Measurements from ENCODE around the gene ODAD4. TPM values are rescaled to one million over a fixed set of nuclear protein-coding genes. Genes with fewer than 3 reads are reported as not detected.
A peak's percentile ranks its signal among the peaks of the same experiment; 100 is the strongest.

ODAD4 gene
- total and polyA plus RNA-seq, 5 donors = 0.71 to 2.0 (median 0.75) TPM

DNA sequence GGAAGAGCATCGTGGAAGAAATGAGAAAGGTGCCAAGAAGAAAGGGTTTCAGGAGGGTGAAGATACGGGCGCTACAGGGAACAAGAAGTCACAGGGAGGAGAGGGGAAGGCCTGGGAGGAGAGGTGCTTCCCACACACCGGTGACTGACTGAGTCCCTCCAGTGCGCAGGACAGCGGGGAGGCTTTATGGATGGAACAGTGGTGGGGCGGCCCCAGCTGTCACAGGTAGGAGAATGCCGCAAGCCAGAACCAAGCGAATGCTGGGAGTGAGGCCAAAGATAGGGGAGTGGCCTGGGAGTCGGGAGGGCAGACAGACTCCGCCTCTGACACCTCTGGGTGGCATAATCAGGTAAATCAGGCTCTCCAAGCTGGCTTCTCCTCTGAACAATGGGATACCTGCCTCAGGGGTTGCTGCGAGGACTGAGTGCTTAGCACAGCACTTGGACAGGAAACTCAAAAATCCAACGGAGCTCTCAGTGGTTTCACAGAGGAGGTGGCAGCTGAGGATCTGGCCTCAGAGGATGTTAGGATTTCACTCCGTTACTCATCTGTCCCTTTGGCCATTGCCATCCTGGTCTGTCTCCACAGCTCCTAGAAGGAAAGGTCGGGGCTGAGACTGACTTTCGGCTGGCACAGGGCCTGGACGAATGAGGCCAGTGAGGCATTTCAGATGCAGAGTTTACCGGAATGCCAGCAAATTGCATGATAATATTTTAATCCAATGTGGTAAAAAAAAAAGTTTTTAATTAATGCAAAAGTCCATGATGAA is 35.5 kb downstream of the ODAD4 start:
- WGBS = 9% methylated on average over 18 of the region's 18 CpGs
- H3K4me3 ChIP-seq (ENCODE audit: low read length) = peak overlapping the region; percentile 90
- no peaks in the 10 kb centered on the region for H3K27me3 ChIP-seq (ENCODE audit: control insufficient read depth, insufficient read depth)
- peak; percentile 51 to 80 (median 76) for DNase-seq
- H3K4me1 ChIP-seq (ENCODE audit: control insufficient read depth, insufficient read depth, low read length) = peaks cover 9% of the 10 kb centered on the region
- ATAC-seq = peak; percentile 43 to 44
- peak overlapping the region; percentile 85 for H3K27ac ChIP-seq (ENCODE audit: low read length)
- no peaks in the 10 kb centered on the region for H3K9me3 ChIP-seq (ENCODE audit: control insufficient read depth, low read length)
- intact Hi-C loops (cut with DNase I) = loop anchor here in 3 of 4 donors (5.0 to 10.0 kb wide), 3 partner anchors 46 to 59 kb away; partner anchors contain the start of genes DNAJC7 (in 1 of the 3) and NKIRAS2 (in 1 of the 3)

DNA sequence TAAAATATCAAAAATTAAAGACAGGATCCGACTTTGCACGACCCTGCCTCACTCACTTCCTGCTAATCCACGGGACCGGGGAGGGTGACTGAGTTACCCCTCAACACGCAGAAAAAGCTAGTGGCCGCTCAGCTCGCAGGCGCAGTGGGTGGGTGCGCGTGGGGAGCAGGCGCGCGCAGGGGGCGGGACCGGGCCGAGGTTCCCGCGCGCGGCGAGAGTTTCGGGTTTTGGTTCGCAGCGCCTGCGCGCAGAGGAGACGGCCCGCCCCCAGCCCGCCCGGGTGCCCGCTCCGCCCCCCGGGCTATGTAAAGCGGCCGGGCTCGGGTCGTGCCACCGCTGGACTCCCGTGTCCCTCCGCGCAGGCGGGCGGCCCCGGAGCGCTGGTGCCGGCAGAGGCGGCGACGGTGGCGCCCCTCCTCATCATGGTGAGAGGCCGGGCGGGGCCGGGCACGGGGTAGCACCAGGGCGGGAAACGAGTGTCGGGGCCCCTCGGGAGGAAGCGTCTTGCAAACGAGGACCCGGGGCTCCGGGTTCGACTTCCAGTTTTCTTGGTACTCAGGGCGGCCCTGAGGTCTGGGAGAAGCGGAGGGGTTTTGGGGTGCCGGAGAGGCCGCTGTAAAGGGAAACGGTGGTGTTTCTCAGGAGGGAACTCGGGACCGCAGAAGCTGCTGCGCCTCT is 36.2 kb downstream of the ODAD4 start, which contains the start of gene CNP:
CNP (plus strand) TSS at position 333 of the 678 bp plus-strand sequence; CDS start at position 423, 90 bp downstream.
- no peaks in the 10 kb centered on the region for H3K27me3 ChIP-seq (ENCODE audit: control insufficient read depth, insufficient read depth)
- H3K4me3 ChIP-seq (ENCODE audit: low read length) = peak within 1 kb of the TSS; percentile 90
- no peaks in the 10 kb centered on the region for H3K9me3 ChIP-seq (ENCODE audit: control insufficient read depth, low read length)
- peak within 1 kb of the TSS; percentile 85 for H3K27ac ChIP-seq (ENCODE audit: low read length)
- intact Hi-C loops (cut with DNase I) = loop anchor here in 3 of 4 donors (5.0 to 10.0 kb wide), 3 partner anchors 46 to 58 kb away; partner anchors contain the start of genes DNAJC7 (in 1 of the 3) and NKIRAS2 (in 1 of the 3)
- DNase-seq (peak; percentile 93 to 98 (median 97)), ATAC-seq (peak; percentile 95 to 96)
- WGBS = under 1% methylated on average over 71 of the region's 71 CpGs
- H3K4me1 ChIP-seq (ENCODE audit: control insufficient read depth, insufficient read depth, low read length) = peaks cover 9% of the 10 kb centered on the region

GRCh38 chr17:41967141-41967920 is 36.9 kb downstream of the ODAD4 start:
- intact Hi-C loops (cut with DNase I) = loop anchor here in 3 of 4 donors (5.0 to 10.0 kb wide), 3 partner anchors 45 to 57 kb away; partner anchors contain the start of genes DNAJC7 (in 1 of the 3) and NKIRAS2 (in 1 of the 3)
- Histone ChIP-seq H3K4me1 (ENCODE audit: control insufficient read depth, insufficient read depth, low read length) (peaks cover 9% of the 10 kb centered on the region), H3K27ac (ENCODE audit: low read length) (peak overlapping the region; percentile 60), H3K27me3 (ENCODE audit: control insufficient read depth, insufficient read depth) (no peaks in the 10 kb centered on the region), H3K9me3 (ENCODE audit: control insufficient read depth, low read length) (no peaks in the 10 kb centered on the region), H3K4me3 (ENCODE audit: low read length) (peak overlapping the region; percentile 90)
- 18% methylated on average over 39 of the region's 39 CpGs for WGBS
- DNase-seq (peak; percentile 35 to 74 (median 68)), ATAC-seq (peak; percentile 3 to 30)

DNA sequence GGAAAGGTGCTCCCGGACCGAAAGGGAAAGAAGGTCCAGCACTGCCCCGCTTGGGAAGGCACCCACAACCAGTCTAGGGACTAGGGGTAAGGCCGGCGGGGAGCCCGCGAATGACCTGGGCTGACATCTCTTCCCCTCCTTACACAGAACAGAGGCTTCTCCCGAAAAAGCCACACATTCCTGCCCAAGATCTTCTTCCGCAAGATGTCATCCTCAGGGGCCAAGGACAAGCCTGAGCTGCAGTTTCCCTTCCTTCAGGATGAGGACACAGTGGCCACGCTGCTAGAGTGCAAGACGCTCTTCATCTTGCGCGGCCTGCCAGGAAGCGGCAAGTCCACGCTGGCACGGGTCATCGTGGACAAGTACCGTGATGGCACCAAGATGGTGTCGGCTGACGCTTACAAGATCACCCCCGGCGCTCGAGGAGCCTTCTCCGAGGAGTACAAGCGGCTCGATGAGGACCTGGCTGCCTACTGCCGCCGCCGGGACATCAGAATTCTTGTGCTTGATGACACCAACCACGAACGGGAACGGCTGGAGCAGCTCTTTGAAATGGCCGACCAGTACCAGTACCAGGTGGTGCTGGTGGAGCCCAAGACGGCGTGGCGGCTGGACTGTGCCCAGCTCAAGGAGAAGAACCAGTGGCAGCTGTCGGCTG is 37.6 kb downstream of the ODAD4 start:
- H3K4me1 ChIP-seq (ENCODE audit: control insufficient read depth, insufficient read depth, low read length) = peaks cover 10% of the 10 kb centered on the region
- ATAC-seq (no peak), DNase-seq (peak in 2 of 3 donors; percentile 62 to 70)
- 71% methylated on average over 37 of the region's 37 CpGs for WGBS
- no peaks in the 10 kb centered on the region for H3K27me3 ChIP-seq (ENCODE audit: control insufficient read depth, insufficient read depth)
- no peak overlapping the region for H3K4me3 ChIP-seq (ENCODE audit: low read length)
- H3K27ac ChIP-seq (ENCODE audit: low read length) = no peak overlapping the region
- H3K9me3 ChIP-seq (ENCODE audit: control insufficient read depth, low read length) = no peaks in the 10 kb centered on the region
- intact Hi-C loops (cut with DNase I) = loop anchor here in 3 of 4 donors (5.0 to 10.0 kb wide), 3 partner anchors 44 to 57 kb away; partner anchors contain the start of genes DNAJC7 (in 1 of the 3) and NKIRAS2 (in 1 of the 3)

- H3K27me3 ChIP-seq (ENCODE audit: control insufficient read depth, insufficient read depth) = no peaks in the 10 kb centered on the region
- ATAC-seq = no peak
- H3K4me1 ChIP-seq (ENCODE audit: control insufficient read depth, insufficient read depth, low read length) = peaks cover 11% of the 10 kb centered on the region
- no peak overlapping the region for H3K27ac ChIP-seq (ENCODE audit: low read length)
- WGBS = 91% methylated on average over 10 of the region's 10 CpGs
- no peak for DNase-seq
- intact Hi-C loops (cut with DNase I) = loop anchor here in 3 of 4 donors (5.0 to 10.0 kb wide), 3 partner anchors 44 to 56 kb away; partner anchors contain the start of genes DNAJC7 (in 1 of the 3) and NKIRAS2 (in 1 of the 3)
- H3K4me3 ChIP-seq (ENCODE audit: low read length) = no peak overlapping the region
- no peaks in the 10 kb centered on the region for H3K9me3 ChIP-seq (ENCODE audit: control insufficient read depth, low read length)
Measured at GRCh38 chr17:41968676-41969075, 38.3 kb downstream of the ODAD4 start.

DNA sequence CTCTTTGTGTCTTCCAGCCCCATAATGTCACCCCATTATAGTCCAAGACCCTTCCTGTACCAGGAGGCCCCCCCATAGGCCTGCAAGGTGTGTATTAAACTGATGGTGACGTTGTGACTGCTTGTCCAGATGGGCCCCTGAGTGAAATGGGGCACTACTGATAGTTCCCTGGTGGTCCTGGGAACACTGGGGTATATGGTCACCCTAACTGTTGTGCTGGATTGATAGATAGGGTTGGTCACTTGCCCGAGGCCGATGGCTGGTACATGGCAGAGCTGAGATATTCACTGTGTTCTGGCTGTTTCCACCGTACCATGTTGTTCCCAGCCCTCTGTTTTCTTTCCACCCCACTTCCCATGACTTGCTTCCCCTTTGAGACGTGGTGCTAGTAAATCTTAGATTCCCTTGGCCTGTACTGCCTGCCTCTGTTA is 40.5 kb downstream of the ODAD4 start:
- Histone ChIP-seq H3K27me3 (ENCODE audit: control insufficient read depth, insufficient read depth) (no peaks in the 10 kb centered on the region), H3K9me3 (ENCODE audit: control insufficient read depth, low read length) (no peaks in the 10 kb centered on the region), H3K4me1 (ENCODE audit: control insufficient read depth, insufficient read depth, low read length) (peaks cover 7% of the 10 kb centered on the region), H3K27ac (ENCODE audit: low read length) (no peak overlapping the region), H3K4me3 (ENCODE audit: low read length) (no peak overlapping the region)
- no peak for DNase-seq
- intact Hi-C loops (cut with DNase I) = no loop called here
- no peak for ATAC-seq
- WGBS = 79% methylated on average over 5 of the region's 5 CpGs

- Histone ChIP-seq H3K9me3 (ENCODE audit: control insufficient read depth, low read length) (no peaks in the 10 kb centered on the region), H3K4me3 (ENCODE audit: low read length) (no peak overlapping the region), H3K27ac (ENCODE audit: low read length) (no peak overlapping the region), H3K27me3 (ENCODE audit: control insufficient read depth, insufficient read depth) (no peaks in the 10 kb centered on the region), H3K4me1 (ENCODE audit: control insufficient read depth, insufficient read depth, low read length) (peaks cover 7% of the 10 kb centered on the region)
- WGBS = 83% methylated on average over 18 of the region's 18 CpGs
- ATAC-seq (no peak), DNase-seq (no peak)
- intact Hi-C loops (cut with DNase I) = no loop called here
Measured at GRCh38 chr17:41971721-41972523, 41.5 kb downstream of the ODAD4 start.

DNA sequence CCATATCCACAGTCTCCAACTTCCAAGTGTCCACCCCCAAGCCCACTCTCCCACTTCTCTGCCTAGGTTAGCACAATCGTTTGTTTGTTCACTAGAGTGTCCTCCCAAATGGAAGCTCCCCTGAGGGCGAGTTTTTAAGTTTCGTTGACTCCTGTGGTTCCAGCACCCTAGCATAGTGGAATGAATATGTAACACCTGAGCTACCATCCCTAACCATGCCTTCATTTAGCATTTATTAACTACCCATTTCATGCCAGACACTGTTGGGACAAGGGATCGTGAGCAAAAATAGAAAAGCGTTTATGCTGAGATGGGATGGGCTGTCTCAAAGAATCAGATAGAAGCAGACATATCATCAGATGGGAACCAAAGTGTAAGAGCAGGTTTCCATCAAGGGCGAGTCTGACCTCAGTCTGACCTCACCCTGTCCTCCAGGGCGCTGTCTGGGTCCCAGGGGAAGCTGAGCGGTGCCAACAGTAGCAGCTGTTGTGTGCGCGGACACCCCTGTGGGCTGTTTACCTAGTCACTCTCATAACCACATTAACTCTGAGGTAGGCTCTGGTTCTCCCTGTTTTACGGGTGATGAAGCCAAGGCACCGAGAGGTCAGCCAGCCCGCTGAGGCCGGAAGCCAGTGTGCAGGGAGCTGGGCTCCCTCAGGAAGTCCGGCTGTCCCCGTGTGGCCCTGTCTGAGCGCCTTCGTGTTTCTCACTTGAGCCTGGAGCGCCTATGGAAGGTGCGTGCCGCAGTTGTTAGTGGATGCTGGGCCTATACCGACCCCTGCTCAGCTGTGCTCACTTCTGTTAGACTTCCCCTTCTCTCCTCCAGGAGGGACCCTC is 42.4 kb downstream of the ODAD4 start:
- 45% methylated on average over 22 of the region's 22 CpGs for WGBS
- intact Hi-C loops (cut with DNase I) = no loop called here
- DNase-seq (peak; percentile 49 to 80 (median 79)), ATAC-seq (peak; percentile 46 to 58)
- Histone ChIP-seq H3K27me3 (ENCODE audit: control insufficient read depth, insufficient read depth) (no peaks in the 10 kb centered on the region), H3K27ac (ENCODE audit: low read length) (no peak overlapping the region), H3K4me3 (ENCODE audit: low read length) (no peak overlapping the region), H3K4me1 (ENCODE audit: control insufficient read depth, insufficient read depth, low read length) (peaks cover 2% of the 10 kb centered on the region), H3K9me3 (ENCODE audit: control insufficient read depth, low read length) (no peaks in the 10 kb centered on the region)

DNA sequence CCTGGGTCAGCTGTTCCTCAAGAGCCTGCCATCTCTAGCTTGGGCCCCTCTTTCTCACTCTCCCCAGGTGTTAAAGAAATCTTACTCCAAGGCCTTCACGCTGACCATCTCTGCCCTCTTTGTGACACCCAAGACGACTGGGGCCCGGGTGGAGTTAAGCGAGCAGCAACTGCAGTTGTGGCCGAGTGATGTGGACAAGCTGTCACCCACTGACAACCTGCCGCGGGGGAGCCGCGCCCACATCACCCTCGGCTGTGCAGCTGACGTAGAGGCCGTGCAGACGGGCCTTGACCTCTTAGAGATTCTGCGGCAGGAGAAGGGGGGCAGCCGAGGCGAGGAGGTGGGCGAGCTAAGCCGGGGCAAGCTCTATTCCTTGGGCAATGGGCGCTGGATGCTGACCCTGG is 43.0 kb downstream of the ODAD4 start:
- DNase-seq (peak in 1 of 3 donors; percentile 70), ATAC-seq (no peak)
- H3K4me3 ChIP-seq (ENCODE audit: low read length) = no peak overlapping the region
- WGBS = 58% methylated on average over 19 of the region's 19 CpGs
- peaks cover 2% of the 10 kb centered on the region for H3K4me1 ChIP-seq (ENCODE audit: control insufficient read depth, insufficient read depth, low read length)
- no peaks in the 10 kb centered on the region for H3K27me3 ChIP-seq (ENCODE audit: control insufficient read depth, insufficient read depth)
- intact Hi-C loops (cut with DNase I) = no loop called here
- H3K27ac ChIP-seq (ENCODE audit: low read length) = no peak overlapping the region
- no peaks in the 10 kb centered on the region for H3K9me3 ChIP-seq (ENCODE audit: control insufficient read depth, low read length)

All from right cardiac atrium (tissue), 5 donors.